Measurements from ENCODE around the gene ADAMTS4. TPM values are rescaled to one million over a fixed set of nuclear protein-coding genes. Genes with fewer than 3 reads are reported as not detected.

ADAMTS4 gene
- total RNA-seq, 1 experiment from 2014 or later = 31.6 TPM

GRCh38 chr1:161193561-161194235 lies 5.2 kb downstream of the ADAMTS4 start:
- Histone ChIP-seq H3K4me3 (ENCODE audit: low read depth, low read length, poor library complexity, severe bottlenecking) (no peak overlapping the region), H3K9me3 (ENCODE audit: low read depth, low read length, poor library complexity, severe bottlenecking) (no peaks in the 10 kb centered on the region), H3K36me3 (ENCODE audit: insufficient read depth, low read length, poor library complexity, severe bottlenecking) (peaks cover 53% of the 10 kb centered on the region), H3K27ac (ENCODE audit: low read depth, low read length, poor library complexity, severe bottlenecking) (no peak overlapping the region), H3K27me3 (replicated peaks; ENCODE audit: insufficient read depth, low read depth, low read length, poor library complexity) (no peaks in the 10 kb centered on the region), H3K4me1 (ENCODE audit: insufficient read depth, low read length, poor library complexity, severe bottlenecking) (peaks cover 25% of the 10 kb centered on the region)
- CTCF ChIA-PET = interaction anchor here (0.5 kb wide), 1 partner anchor 243 kb away, joined by 5 read pairs; no protein-coding TSS in a partner anchor
- BruUV-seq (replicated peaks) = no TSS peak
- intact Hi-C loops (cut with micrococcal nuclease; ENCODE audit: unreplicated experiment) = no loop called here
- POLR2A ChIA-PET (ENCODE audit: low non-redundant PET) = interaction anchor here (0.8 kb wide), 1 partner anchor 13 kb away, joined by 3 read pairs; no protein-coding TSS in a partner anchor
- TF ChIP-seq CTCF (conservative IDR thresholded peaks at IDR 0.05; ENCODE audit: low read depth, low read length) (no peak), EZH2 (IDR thresholded peaks at IDR 0.05; ENCODE audit: borderline replicate concordance, low read depth, low read length, poor library complexity, severe bottlenecking) (no peak)
- no peak for DNase-seq (ENCODE audit: low spot score)

DNA sequence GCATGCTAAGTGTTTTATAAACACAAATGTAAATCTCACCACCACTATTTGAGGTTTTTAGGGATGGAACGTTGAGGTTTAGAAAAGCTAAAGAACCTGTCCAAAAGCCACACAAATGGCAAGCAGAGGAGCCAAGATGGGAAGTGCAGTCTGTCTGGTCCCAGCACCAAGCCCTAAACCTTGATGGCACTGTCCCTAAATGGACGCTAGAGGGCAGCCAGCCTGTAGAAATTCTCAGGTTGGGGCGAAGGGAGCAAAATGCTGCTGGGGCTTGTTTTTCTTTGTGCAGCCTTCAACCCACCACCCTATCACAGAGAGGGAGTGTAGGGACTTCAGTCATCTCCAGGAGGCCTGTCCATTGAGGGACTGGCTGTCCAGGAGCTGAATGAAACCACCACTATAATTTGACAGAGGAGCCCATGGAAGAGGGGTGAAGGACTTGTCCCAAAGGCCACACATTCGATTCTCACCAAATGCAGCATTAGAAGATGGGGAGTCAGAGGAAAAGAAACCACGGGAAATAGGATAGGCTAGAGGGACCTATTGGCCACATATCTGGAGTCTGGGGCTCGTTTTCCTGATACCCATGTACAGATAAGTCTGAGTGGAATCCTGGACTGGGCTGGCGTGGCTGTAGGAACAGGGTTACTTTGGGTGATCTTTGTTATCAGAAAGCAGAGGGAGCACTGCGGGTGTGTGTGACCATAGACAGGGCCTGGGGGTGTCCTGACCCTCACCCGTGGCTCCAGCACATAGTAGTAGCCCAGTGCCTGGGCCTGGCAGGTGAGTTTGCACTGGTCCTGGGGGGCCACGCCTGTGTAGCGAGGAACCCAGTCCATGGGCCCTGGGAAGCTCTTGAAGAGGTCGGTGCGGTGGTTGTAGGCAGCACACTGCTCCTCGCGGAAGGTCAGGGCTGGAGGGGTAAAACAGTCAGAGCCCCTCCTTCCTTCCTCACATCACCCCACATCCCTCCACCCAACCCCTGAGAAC lies 6.1 kb downstream of the ADAMTS4 start:
- peaks cover 53% of the 10 kb centered on the region for H3K36me3 ChIP-seq (ENCODE audit: insufficient read depth, low read length, poor library complexity, severe bottlenecking)
- no TSS peak for BruUV-seq (replicated peaks)
- TF ChIP-seq EZH2 (IDR thresholded peaks at IDR 0.05; ENCODE audit: borderline replicate concordance, low read depth, low read length, poor library complexity, severe bottlenecking) = no peak
- TF ChIP-seq CTCF (conservative IDR thresholded peaks at IDR 0.05; ENCODE audit: low read depth, low read length) = peak; percentile 91
- H3K27ac ChIP-seq (ENCODE audit: low read depth, low read length, poor library complexity, severe bottlenecking) = no peak overlapping the region
- no peaks in the 10 kb centered on the region for H3K27me3 ChIP-seq (replicated peaks; ENCODE audit: insufficient read depth, low read depth, low read length, poor library complexity)
- intact Hi-C loops (cut with micrococcal nuclease; ENCODE audit: unreplicated experiment) = loop anchor here (1.0 kb wide), 1 partner anchor 33 kb away; no protein-coding TSS in a partner anchor
- H3K4me1 ChIP-seq (ENCODE audit: insufficient read depth, low read length, poor library complexity, severe bottlenecking) = peaks cover 21% of the 10 kb centered on the region
- H3K4me3 ChIP-seq (ENCODE audit: low read depth, low read length, poor library complexity, severe bottlenecking) = no peak overlapping the region
- POLR2A ChIA-PET (ENCODE audit: low non-redundant PET) = no interaction called here
- no peaks in the 10 kb centered on the region for H3K9me3 ChIP-seq (ENCODE audit: low read depth, low read length, poor library complexity, severe bottlenecking)
- DNase-seq (ENCODE audit: low spot score) = peak; percentile 85
- CTCF ChIA-PET = no interaction called here

- Histone ChIP-seq H3K4me3 (ENCODE audit: low read depth, low read length, poor library complexity, severe bottlenecking) (no peak overlapping the region), H3K27me3 (replicated peaks; ENCODE audit: insufficient read depth, low read depth, low read length, poor library complexity) (no peaks in the 10 kb centered on the region), H3K4me1 (ENCODE audit: insufficient read depth, low read length, poor library complexity, severe bottlenecking) (peaks cover 15% of the 10 kb centered on the region), H3K9me3 (ENCODE audit: low read depth, low read length, poor library complexity, severe bottlenecking) (no peaks in the 10 kb centered on the region), H3K27ac (ENCODE audit: low read depth, low read length, poor library complexity, severe bottlenecking) (no peak overlapping the region), H3K36me3 (ENCODE audit: insufficient read depth, low read length, poor library complexity, severe bottlenecking) (peaks cover 53% of the 10 kb centered on the region)
- ChIA-PET POLR2A (ENCODE audit: low non-redundant PET) (no interaction called here), CTCF (interaction anchor here (0.5 kb wide), 1 partner anchor 25 kb away, joined by 8 read pairs; no protein-coding TSS in a partner anchor)
- BruUV-seq (replicated peaks) = no TSS peak
- DNase-seq (ENCODE audit: low spot score) = no peak
- intact Hi-C loops (cut with micrococcal nuclease; ENCODE audit: unreplicated experiment) = loop anchor here (1.0 kb wide), 1 partner anchor 33 kb away; no protein-coding TSS in a partner anchor
- TF ChIP-seq EZH2 (IDR thresholded peaks at IDR 0.05; ENCODE audit: borderline replicate concordance, low read depth, low read length, poor library complexity, severe bottlenecking) (no peak), CTCF (conservative IDR thresholded peaks at IDR 0.05; ENCODE audit: low read depth, low read length) (no peak)
Measured at GRCh38 chr1:161191971-161192370, 6.9 kb downstream of the ADAMTS4 start.
